Liver (tissue), 9 donors: Measurements from ENCODE around the gene SLITRK2. TPM values are rescaled to one million over a fixed set of nuclear protein-coding genes. Genes with fewer than 3 reads are reported as not detected.

Experiments
- DNase-seq: peaks from one replicate; pipeline ENCODE4 v3.0.0-alpha.2; 2017; ENCODE audit warnings: low spot score
- H3K27ac ChIP-seq, 2 donors: one replicate each; pipeline ENCODE4 v1.7.0; 2013; ENCODE audit warnings: inconsistent platforms in 2 of 2, low read length in 2 of 2, control low read depth in 1 of 2, low read depth in 1 of 2, mild to moderate bottlenecking in 1 of 2
- H3K27me3 ChIP-seq, 4 donors: one replicate each; pipeline versions ENCODE4 v1.6.1 to v1.7.0; 2013; ENCODE audit warnings: low read length in 3 of 4, inconsistent platforms in 1 of 4, mild to moderate bottlenecking in 1 of 4, moderate library complexity in 1 of 4; ENCODE audit not compliant: control insufficient read depth in 4 of 4, insufficient read depth in 4 of 4
- H3K36me3 ChIP-seq, 4 donors: one replicate each; pipeline versions ENCODE4 v1.6.1 to v1.7.0; 2013; ENCODE audit warnings: low read length in 3 of 4, mild to moderate bottlenecking in 3 of 4, low read depth in 1 of 4, moderate library complexity in 1 of 4; ENCODE audit not compliant: control insufficient read depth in 4 of 4, insufficient read depth in 3 of 4
- H3K4me1 ChIP-seq, 4 donors: one replicate each; pipeline versions ENCODE4 v1.6.1 to v1.7.0; 2013; ENCODE audit warnings: low read length in 3 of 4, mild to moderate bottlenecking in 3 of 4, moderate library complexity in 1 of 4; ENCODE audit not compliant: control insufficient read depth in 4 of 4, insufficient read depth in 4 of 4
- H3K4me3 ChIP-seq, 3 donors: one replicate each; pipeline versions ENCODE4 v1.6.1 to v1.7.0; 2013; ENCODE audit warnings: low read length in 3 of 3, control low read depth in 1 of 3, low read depth in 1 of 3, mild to moderate bottlenecking in 1 of 3
- H3K9ac ChIP-seq, 2 donors: one replicate each; pipeline ENCODE4 v1.7.0; 2013; ENCODE audit warnings: low read length in 2 of 2, mild to moderate bottlenecking in 2 of 2, moderate library complexity in 2 of 2, control low read depth in 1 of 2, low read depth in 1 of 2
- H3K9me3 ChIP-seq, 4 donors: one replicate each; pipeline versions ENCODE4 v1.6.1 to v1.7.0; 2013; ENCODE audit warnings: low read length in 3 of 4; ENCODE audit not compliant: control insufficient read depth in 4 of 4
- EGR1 ChIP-seq, 2 donors: IDR thresholded peaks; 2 replicates each; pipeline ENCODE4 v1.6.1; 2016 to 2018; ENCODE audit warnings: antibody characterized with exemption in 2 of 2, low read depth in 2 of 2
- FOXA1 ChIP-seq: IDR thresholded peaks from 2 replicates; pipeline ENCODE4 v1.6.1; 2016; ENCODE audit warnings: antibody characterized with exemption
- FOXA2 ChIP-seq: IDR thresholded peaks from 2 replicates; pipeline ENCODE4 v1.6.1; 2016; ENCODE audit warnings: antibody characterized with exemption
- GABPA ChIP-seq, 2 donors: IDR thresholded peaks in 1 of 2; conservative IDR thresholded peaks in 1 of 2; 2 replicates each; pipeline ENCODE4 v1.6.1; 2016; ENCODE audit warnings: antibody characterized with exemption in 2 of 2, mild to moderate bottlenecking in 1 of 2, moderate library complexity in 1 of 2
- HNF4A ChIP-seq, 2 donors: conservative IDR thresholded peaks; 2 replicates each; pipeline ENCODE4 v1.6.1; 2016; ENCODE audit warnings: antibody characterized with exemption in 2 of 2, mild to moderate bottlenecking in 2 of 2
- HNF4G ChIP-seq: IDR thresholded peaks from 2 replicates; pipeline ENCODE4 v1.6.1; 2016; ENCODE audit warnings: antibody characterized with exemption
- JUND ChIP-seq, 2 donors: IDR thresholded peaks; 2 replicates each; pipeline ENCODE4 v1.6.1; 2016; ENCODE audit warnings: antibody characterized with exemption in 2 of 2
- NR2F2 ChIP-seq: IDR thresholded peaks from 2 replicates; pipeline ENCODE4 v1.6.1; 2016; ENCODE audit warnings: antibody characterized with exemption
- RAD21 ChIP-seq, 2 donors: IDR thresholded peaks; 2 replicates each; pipeline ENCODE4 v1.6.1; 2016; ENCODE audit warnings: antibody characterized with exemption in 2 of 2, mild to moderate bottlenecking in 2 of 2
- RXRA ChIP-seq, 2 donors: IDR thresholded peaks; 2 replicates each; pipeline ENCODE4 v1.6.1; 2017 to 2018; ENCODE audit warnings: antibody characterized with exemption in 2 of 2, mild to moderate bottlenecking in 1 of 2
- SP1 ChIP-seq: IDR thresholded peaks from 2 replicates; pipeline ENCODE4 v1.6.1; 2018; ENCODE audit warnings: antibody characterized with exemption, mild to moderate bottlenecking
- TAF1 ChIP-seq: conservative IDR thresholded peaks from 2 replicates; pipeline ENCODE4 v1.6.1; 2016; ENCODE audit warnings: antibody characterized with exemption, mild to moderate bottlenecking
- YY1 ChIP-seq: IDR thresholded peaks from 2 replicates; pipeline ENCODE4 v1.6.1; 2016; ENCODE audit warnings: antibody characterized with exemption, mild to moderate bottlenecking
- WGBS: extraction: QIAGEN DNeasy Blood & Tissue Kit; methylation state at CpG from one replicate; pipeline ENCODE4 v1.1.7; 2013; 5-methylcytosine and 5-hydroxymethylcytosine counted together
- polyA plus RNA-seq, 2 donors: library from polyadenylated mRNA; stranded (reverse) in 1 of 2; unstranded in 1 of 2; fragments of 200-250 nt in 1 of 2; fragments of >200 nt in 1 of 2; fragmentation: Nextera tagmentation in 1 of 2; extraction: Ambion mirVana in 1 of 2; gene quantifications; one replicate each; pipeline versions ENCODE4 v1.2.1 to v1.2.3, GENCODE V29; 2013 to 2015
- total RNA-seq, 2 donors: library from RNA; depleted of rRNA; stranded (reverse); fragments of >200 nt; gene quantifications; one replicate each; pipeline ENCODE4 v1.2.3, GENCODE V29; 2014
- TF ChIP-seq, protein P1 (sequence below): IDR thresholded peaks from 2 replicates; pipeline ENCODE4 v1.6.1; 2016; ENCODE audit warnings: antibody characterized with exemption
- TF ChIP-seq, protein P2 (sequence below): fragments of 150-350 bp; IDR thresholded peaks from 2 replicates; pipeline ENCODE4 v1.5.1; 2017; ENCODE audit warnings: improper control_type of control experiment, low read depth, low read length; ENCODE audit not compliant: missing input control
- TF ChIP-seq, protein P3 (sequence below): IDR thresholded peaks from 2 replicates; pipeline ENCODE4 v1.6.1; 2016; ENCODE audit warnings: antibody characterized with exemption
- TF ChIP-seq, protein P4 (sequence below): IDR thresholded peaks from 2 replicates; pipeline ENCODE4 v1.6.1; 2016; ENCODE audit warnings: antibody characterized with exemption, mild to moderate bottlenecking
- TF ChIP-seq, protein P5 (sequence below): IDR thresholded peaks from 2 replicates; pipeline ENCODE4 v1.6.1; 2016; ENCODE audit warnings: antibody characterized with exemption
- donor health status: healthy.
- donor health status: healthy.
- donor health status: healthy.
- donor health status: healthy.
- donor health status: healthy.

SLITRK2 gene
- total and polyA plus RNA-seq, 4 donors, result 0.03 to 0.08 TPM; not detected in 2

DNA sequence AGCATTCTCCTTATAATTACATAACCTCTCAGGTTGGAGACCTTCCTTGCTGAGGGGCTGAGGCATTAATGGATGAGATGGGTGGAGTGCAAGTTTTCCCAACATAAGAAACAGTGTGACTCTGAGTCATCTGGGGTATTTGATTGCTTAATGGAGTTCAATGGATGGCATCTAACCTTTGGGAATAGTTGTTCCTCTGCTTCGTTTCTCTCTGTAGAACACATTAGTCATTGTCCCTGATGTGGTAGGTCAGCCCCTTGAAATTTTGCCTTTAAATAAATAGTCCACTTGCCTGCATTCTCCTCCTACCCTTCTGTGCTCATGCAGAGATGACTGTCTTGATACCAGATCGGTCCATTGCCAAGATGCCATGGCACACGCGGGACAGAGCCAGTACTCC, 38.6 kb downstream of the SLITRK2 start:
- H3K9me3 ChIP-seq, result no peaks in the 10 kb centered on the region
- H3K9ac ChIP-seq, result no peak overlapping the region
- 93% methylated on average over 4 of the region's 4 CpGs for WGBS
- H3K4me1 ChIP-seq, result no peaks in the 10 kb centered on the region
- no peaks in the 10 kb centered on the region for H3K36me3 ChIP-seq
- no peak for DNase-seq
- no peak overlapping the region for H3K27ac ChIP-seq
- H3K4me3 ChIP-seq, result no peak overlapping the region
- H3K27me3 ChIP-seq, result no peaks in the 10 kb centered on the region
- TF ChIP-seq FOXA1 (no peak), HNF4A (conservative IDR thresholded peaks at IDR 0.05) (no peak), NR2F2 (no peak), GABPA (IDR thresholded peaks at IDR 0.05 in 1 of 2, conservative IDR thresholded peaks at IDR 0.05 in 1 of 2) (no peak), TAF1 (no peak), YY1 (no peak), EGR1 (IDR thresholded peaks at IDR 0.05; ENCODE audit: low read depth in 2 of 2) (no peak), SP1 (no peak), JUND (IDR thresholded peaks at IDR 0.05) (no peak), RAD21 (IDR thresholded peaks at IDR 0.05) (no peak)
- TF ChIP-seq, protein P1, sequence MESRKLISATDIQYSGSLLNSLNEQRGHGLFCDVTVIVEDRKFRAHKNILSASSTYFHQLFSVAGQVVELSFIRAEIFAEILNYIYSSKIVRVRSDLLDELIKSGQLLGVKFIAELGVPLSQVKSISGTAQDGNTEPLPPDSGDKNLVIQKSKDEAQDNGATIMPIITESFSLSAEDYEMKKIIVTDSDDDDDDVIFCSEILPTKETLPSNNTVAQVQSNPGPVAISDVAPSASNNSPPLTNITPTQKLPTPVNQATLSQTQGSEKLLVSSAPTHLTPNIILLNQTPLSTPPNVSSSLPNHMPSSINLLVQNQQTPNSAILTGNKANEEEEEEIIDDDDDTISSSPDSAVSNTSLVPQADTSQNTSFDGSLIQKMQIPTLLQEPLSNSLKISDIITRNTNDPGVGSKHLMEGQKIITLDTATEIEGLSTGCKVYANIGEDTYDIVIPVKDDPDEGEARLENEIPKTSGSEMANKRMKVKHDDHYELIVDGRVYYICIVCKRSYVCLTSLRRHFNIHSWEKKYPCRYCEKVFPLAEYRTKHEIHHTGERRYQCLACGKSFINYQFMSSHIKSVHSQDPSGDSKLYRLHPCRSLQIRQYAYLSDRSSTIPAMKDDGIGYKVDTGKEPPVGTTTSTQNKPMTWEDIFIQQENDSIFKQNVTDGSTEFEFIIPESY, result no peak
- TF ChIP-seq, protein P2, sequence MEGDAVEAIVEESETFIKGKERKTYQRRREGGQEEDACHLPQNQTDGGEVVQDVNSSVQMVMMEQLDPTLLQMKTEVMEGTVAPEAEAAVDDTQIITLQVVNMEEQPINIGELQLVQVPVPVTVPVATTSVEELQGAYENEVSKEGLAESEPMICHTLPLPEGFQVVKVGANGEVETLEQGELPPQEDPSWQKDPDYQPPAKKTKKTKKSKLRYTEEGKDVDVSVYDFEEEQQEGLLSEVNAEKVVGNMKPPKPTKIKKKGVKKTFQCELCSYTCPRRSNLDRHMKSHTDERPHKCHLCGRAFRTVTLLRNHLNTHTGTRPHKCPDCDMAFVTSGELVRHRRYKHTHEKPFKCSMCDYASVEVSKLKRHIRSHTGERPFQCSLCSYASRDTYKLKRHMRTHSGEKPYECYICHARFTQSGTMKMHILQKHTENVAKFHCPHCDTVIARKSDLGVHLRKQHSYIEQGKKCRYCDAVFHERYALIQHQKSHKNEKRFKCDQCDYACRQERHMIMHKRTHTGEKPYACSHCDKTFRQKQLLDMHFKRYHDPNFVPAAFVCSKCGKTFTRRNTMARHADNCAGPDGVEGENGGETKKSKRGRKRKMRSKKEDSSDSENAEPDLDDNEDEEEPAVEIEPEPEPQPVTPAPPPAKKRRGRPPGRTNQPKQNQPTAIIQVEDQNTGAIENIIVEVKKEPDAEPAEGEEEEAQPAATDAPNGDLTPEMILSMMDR, result no peak

DNA sequence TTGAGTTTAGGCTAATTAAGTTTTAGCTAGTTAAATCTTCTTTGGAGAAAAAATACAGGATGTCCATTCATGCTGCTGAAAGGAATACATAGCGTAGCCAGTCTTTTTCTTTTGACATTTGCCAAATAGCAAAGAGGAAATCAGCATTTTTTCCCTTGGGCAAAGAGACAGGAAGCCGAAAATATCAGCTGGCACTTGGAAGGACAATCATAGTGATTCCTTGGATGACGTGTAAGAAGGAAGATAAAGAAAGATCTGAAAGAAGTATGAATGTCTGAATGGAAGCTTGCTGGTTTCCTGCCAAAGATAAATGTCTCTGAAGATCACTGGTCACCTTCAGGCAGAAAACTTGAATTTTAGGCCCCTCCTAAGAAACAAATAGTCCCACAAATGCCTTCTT, 44.2 kb downstream of the SLITRK2 start:
- H3K4me3 ChIP-seq, result no peak overlapping the region
- H3K27me3 ChIP-seq, result no peaks in the 10 kb centered on the region
- TF ChIP-seq JUND (IDR thresholded peaks at IDR 0.05), result no peak
- no peak for TF ChIP-seq RXRA (IDR thresholded peaks at IDR 0.05)
- TF ChIP-seq SP1, result no peak
- no peak for TF ChIP-seq GABPA (IDR thresholded peaks at IDR 0.05 in 1 of 2, conservative IDR thresholded peaks at IDR 0.05 in 1 of 2)
- TF ChIP-seq, protein P3, sequence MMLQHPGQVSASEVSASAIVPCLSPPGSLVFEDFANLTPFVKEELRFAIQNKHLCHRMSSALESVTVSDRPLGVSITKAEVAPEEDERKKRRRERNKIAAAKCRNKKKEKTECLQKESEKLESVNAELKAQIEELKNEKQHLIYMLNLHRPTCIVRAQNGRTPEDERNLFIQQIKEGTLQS, result no peak
- TF ChIP-seq YY1, result no peak
- no peak for TF ChIP-seq RAD21 (IDR thresholded peaks at IDR 0.05)
- TF ChIP-seq HNF4A (conservative IDR thresholded peaks at IDR 0.05), result no peak
- TF ChIP-seq EGR1 (IDR thresholded peaks at IDR 0.05; ENCODE audit: low read depth in 2 of 2), result no peak
- no peak for TF ChIP-seq FOXA2
- TF ChIP-seq, protein P1, result no peak
- TF ChIP-seq, protein P4, sequence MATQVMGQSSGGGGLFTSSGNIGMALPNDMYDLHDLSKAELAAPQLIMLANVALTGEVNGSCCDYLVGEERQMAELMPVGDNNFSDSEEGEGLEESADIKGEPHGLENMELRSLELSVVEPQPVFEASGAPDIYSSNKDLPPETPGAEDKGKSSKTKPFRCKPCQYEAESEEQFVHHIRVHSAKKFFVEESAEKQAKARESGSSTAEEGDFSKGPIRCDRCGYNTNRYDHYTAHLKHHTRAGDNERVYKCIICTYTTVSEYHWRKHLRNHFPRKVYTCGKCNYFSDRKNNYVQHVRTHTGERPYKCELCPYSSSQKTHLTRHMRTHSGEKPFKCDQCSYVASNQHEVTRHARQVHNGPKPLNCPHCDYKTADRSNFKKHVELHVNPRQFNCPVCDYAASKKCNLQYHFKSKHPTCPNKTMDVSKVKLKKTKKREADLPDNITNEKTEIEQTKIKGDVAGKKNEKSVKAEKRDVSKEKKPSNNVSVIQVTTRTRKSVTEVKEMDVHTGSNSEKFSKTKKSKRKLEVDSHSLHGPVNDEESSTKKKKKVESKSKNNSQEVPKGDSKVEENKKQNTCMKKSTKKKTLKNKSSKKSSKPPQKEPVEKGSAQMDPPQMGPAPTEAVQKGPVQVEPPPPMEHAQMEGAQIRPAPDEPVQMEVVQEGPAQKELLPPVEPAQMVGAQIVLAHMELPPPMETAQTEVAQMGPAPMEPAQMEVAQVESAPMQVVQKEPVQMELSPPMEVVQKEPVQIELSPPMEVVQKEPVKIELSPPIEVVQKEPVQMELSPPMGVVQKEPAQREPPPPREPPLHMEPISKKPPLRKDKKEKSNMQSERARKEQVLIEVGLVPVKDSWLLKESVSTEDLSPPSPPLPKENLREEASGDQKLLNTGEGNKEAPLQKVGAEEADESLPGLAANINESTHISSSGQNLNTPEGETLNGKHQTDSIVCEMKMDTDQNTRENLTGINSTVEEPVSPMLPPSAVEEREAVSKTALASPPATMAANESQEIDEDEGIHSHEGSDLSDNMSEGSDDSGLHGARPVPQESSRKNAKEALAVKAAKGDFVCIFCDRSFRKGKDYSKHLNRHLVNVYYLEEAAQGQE, result no peak
- no peak for TF ChIP-seq HNF4G
- TF ChIP-seq, protein P5, sequence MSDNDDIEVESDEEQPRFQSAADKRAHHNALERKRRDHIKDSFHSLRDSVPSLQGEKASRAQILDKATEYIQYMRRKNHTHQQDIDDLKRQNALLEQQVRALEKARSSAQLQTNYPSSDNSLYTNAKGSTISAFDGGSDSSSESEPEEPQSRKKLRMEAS, result no peak
- TF ChIP-seq, protein P2, result no peak
- no peak for TF ChIP-seq TAF1
- TF ChIP-seq FOXA1, result no peak
- no peak for TF ChIP-seq NR2F2
- no peak overlapping the region for H3K27ac ChIP-seq
- no peaks in the 10 kb centered on the region for H3K9me3 ChIP-seq
- no peak overlapping the region for H3K9ac ChIP-seq
- no peak for DNase-seq
- WGBS, result 63% methylated on average over 3 of the region's 3 CpGs
- H3K4me1 ChIP-seq, result no peaks in the 10 kb centered on the region
- H3K36me3 ChIP-seq, result no peaks in the 10 kb centered on the region
